ENCODE measurements around the gene GALK2. TPM values are rescaled to one million over a fixed set of nuclear protein-coding genes. Genes with fewer than 3 reads are reported as not detected.

Gene GALK2
- polyA plus RNA-seq, 1 donor (not counting 4 experiments of a cell fraction or from before 2014, with no cell fraction given): 29.7 TPM

- Histone ChIP-seq H3K36me3 (ENCODE audit: control insufficient read depth in 2 of 2, extremely low read depth in 1 of 2, insufficient read depth in 2 of 2, low read length in 2 of 2) (no peaks in the 10 kb centered on the region), H3K4me3 (ENCODE audit: control insufficient read depth in 2 of 3, extremely low read depth in 1 of 3, insufficient read depth in 2 of 3, low read depth in 1 of 3, low read length in 3 of 3) (peak overlapping the region; percentile 86 to 96 (median 93)), H3K9me3 (ENCODE audit: control insufficient read depth, low read depth, low read length) (no peaks in the 10 kb centered on the region), H3K27ac (ENCODE audit: control insufficient read depth, insufficient read depth, low read length) (peak overlapping the region; percentile 98), H3K4me2 (ENCODE audit: control insufficient read depth, extremely low read depth, insufficient read depth, low read depth, low read length) (peak overlapping the region; percentile 83), H3K27me3 (ENCODE audit: control insufficient read depth, extremely low read depth, insufficient read depth, low read length) (no peaks in the 10 kb centered on the region), H3K79me2 (ENCODE audit: control insufficient read depth, insufficient read depth, low read length) (peaks cover 60% of the 10 kb centered on the region), H3K9ac (ENCODE audit: control insufficient read depth, extremely low read depth, insufficient read depth, low read length) (peak overlapping the region; percentile 96), H3K9me1 (ENCODE audit: control insufficient read depth, extremely low read depth, insufficient read depth, low read length) (no peaks in the 10 kb centered on the region), H4K20me1 (ENCODE audit: control insufficient read depth, extremely low read depth, insufficient read depth, low read length) (peaks cover 8% of the 10 kb centered on the region), H2AFZ (ENCODE audit: control insufficient read depth, low read length) (peak overlapping the region; percentile 100), H3K4me1 (ENCODE audit: control insufficient read depth, extremely low read depth, insufficient read depth, low read length) (peaks cover 11% of the 10 kb centered on the region)
- TF ChIP-seq CTCF (optimal IDR thresholded peaks at IDR 0.05 in 1 of 3, IDR thresholded peaks at IDR 0.05 in 1 of 3, conservative IDR thresholded peaks at IDR 0.05 in 1 of 3; ENCODE audit: extremely low read depth in 1 of 3, insufficient read depth in 2 of 3, low read length in 3 of 3) (no peak), EZH2 (IDR thresholded peaks at IDR 0.05; ENCODE audit: low read length) (no peak)
- dilution Hi-C loops (cut with MboI; ENCODE audit: extremely low pct_ligation_motif_present, low sequenced_read_pairs): no loop called here
- no peak for DNase-seq (ENCODE audit: low read depth, low spot score)
- no peak for FAIRE-seq
Measured at GRCh38 chr15:49155834-49156627, 14.0 kb upstream of the GALK2 start.

- Histone ChIP-seq H3K4me2 (ENCODE audit: control insufficient read depth, extremely low read depth, insufficient read depth, low read depth, low read length) (no peak overlapping the region), H3K4me1 (ENCODE audit: control insufficient read depth, extremely low read depth, insufficient read depth, low read length) (no peaks in the 10 kb centered on the region), H3K9me1 (ENCODE audit: control insufficient read depth, extremely low read depth, insufficient read depth, low read length) (no peaks in the 10 kb centered on the region), H3K36me3 (ENCODE audit: control insufficient read depth in 2 of 2, extremely low read depth in 1 of 2, insufficient read depth in 2 of 2, low read length in 2 of 2) (no peaks in the 10 kb centered on the region), H2AFZ (ENCODE audit: control insufficient read depth, low read length) (no peak overlapping the region), H3K27ac (ENCODE audit: control insufficient read depth, insufficient read depth, low read length) (no peak overlapping the region), H3K79me2 (ENCODE audit: control insufficient read depth, insufficient read depth, low read length) (peaks cover 3% of the 10 kb centered on the region), H3K4me3 (ENCODE audit: control insufficient read depth in 2 of 3, extremely low read depth in 1 of 3, insufficient read depth in 2 of 3, low read depth in 1 of 3, low read length in 3 of 3) (no peak overlapping the region), H3K9me3 (ENCODE audit: control insufficient read depth, low read depth, low read length) (no peaks in the 10 kb centered on the region), H4K20me1 (ENCODE audit: control insufficient read depth, extremely low read depth, insufficient read depth, low read length) (no peaks in the 10 kb centered on the region), H3K27me3 (ENCODE audit: control insufficient read depth, extremely low read depth, insufficient read depth, low read length) (no peaks in the 10 kb centered on the region), H3K9ac (ENCODE audit: control insufficient read depth, extremely low read depth, insufficient read depth, low read length) (no peak overlapping the region)
- TF ChIP-seq EZH2 (IDR thresholded peaks at IDR 0.05; ENCODE audit: low read length) (no peak), CTCF (optimal IDR thresholded peaks at IDR 0.05 in 1 of 3, IDR thresholded peaks at IDR 0.05 in 1 of 3, conservative IDR thresholded peaks at IDR 0.05 in 1 of 3; ENCODE audit: extremely low read depth in 1 of 3, insufficient read depth in 2 of 3, low read length in 3 of 3) (no peak)
- DNase-seq (ENCODE audit: low read depth, low spot score): no peak
- FAIRE-seq: no peak
- dilution Hi-C loops (cut with MboI; ENCODE audit: extremely low pct_ligation_motif_present, low sequenced_read_pairs): no loop called here
Measured at GRCh38 chr15:49163678-49164077, 6.4 kb upstream of the GALK2 start.

All from keratinocyte (primary cell).